HG02973 (cell line): ENCODE data around the gene ZNF148.
A peak's percentile ranks its signal among the peaks of the same experiment; 100 is the strongest.

ENCODE experiments used
- ATAC-seq: cut with Tn5 transposase; IDR thresholded peaks from one replicate; pipeline ENCODE4 v1.9.1; 2021; ENCODE audit warnings: moderate library complexity; ENCODE audit not compliant: unreplicated experiment

Gene ZNF148

GRCh38 chr3:125192190-125193035 lies 182.7 kb downstream of the ZNF148 start:
- peak; percentile 66 for ATAC-seq

DNA sequence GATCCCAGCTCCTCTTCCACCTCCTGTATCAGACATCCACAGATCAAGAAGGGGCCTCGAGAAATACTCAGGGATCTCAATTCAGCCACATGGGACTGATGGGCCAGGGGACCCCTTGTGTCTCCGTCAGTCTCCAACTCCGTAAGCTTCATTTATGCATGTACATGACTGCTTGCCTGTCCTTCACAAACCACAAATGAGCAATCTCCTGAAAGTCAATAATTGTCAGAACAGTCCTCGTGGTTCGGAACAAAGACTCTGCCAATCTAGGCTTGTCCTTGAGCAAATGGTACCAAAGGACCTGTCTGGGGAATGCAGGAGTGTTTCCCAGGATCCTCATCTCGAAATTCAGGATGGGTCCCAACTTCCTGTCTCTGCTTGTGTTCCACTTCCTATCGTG lies 183.4 kb downstream of the ZNF148 start:
- no peak for ATAC-seq

DNA sequence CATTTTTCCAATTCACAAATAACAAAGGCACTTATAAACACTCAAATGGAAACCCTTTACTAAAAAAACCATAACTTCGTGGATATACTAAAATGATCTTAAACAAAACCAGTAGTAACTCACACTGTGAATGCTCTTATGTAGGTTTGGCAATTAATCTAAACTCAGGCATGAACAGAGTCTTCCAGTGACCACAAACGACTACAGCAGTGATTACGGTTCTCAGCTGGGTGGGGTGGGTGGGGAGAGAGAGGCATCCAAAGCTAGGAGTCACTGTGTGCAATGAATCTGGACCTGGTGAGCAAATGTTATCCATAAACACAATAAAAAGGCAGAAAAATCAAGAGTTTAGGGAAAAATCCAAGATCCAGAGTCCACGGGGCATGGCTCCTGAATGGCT lies 183.9 kb downstream of the ZNF148 start:
- ATAC-seq: no peak

DNA sequence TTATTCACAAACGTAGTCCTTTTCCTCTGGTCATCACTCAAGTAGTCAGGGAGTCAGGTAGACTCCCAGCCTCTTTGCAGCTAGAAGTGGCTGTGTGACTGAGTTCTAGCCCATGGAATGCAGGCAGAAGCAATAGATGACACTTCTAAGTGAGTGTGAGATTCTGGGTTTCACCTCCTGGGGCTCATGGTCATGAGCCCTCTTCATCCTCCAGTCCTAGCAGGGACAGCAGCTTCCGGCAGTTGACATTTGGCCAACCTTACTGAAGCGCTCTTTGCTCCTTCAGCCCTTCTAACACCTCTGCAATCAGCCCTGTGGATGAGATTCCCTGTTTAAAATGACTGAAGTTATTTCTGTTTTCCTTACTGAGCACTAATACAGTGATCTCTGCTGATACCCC lies 184.3 kb downstream of the ZNF148 start:
- ATAC-seq: no peak

GRCh38 chr3:125189378-125190165 lies 185.6 kb downstream of the ZNF148 start:
- ATAC-seq: no peak

DNA sequence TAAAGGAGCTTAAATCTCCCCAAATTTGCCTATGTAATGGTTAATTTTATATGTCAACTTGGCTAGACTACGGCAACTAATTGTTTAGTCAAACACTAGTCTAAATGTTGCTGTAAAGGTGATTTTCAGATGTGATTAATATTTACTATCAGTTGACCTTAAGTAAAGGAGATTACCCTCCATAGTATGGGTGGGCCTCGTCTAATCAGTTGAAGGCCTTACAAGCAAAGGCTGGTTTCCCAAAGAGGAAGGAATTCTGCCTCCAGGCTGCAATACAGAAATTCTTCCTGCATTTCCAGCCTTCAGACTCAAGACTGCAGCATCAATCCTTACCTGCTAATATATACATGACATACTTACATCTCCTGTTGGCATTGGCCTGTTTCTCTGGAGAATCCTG lies 186.2 kb downstream of the ZNF148 start:
- ATAC-seq: no peak

DNA sequence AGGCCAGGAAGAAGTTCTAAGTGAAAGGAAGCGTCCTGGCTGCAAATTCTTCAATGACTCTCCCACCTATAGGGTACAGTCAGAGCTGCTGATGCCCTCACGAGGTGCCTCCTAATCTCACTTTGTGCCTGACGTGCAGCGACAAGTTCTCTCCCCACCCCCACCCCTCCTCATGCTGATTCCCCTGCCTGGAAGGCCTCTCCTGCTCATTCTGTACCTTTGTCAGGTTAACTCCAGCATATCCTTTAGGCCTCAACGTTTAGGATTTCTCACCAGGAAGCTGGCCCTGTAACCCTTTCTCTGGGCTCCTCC lies 187.6 kb downstream of the ZNF148 start:
- ATAC-seq: no peak

- ATAC-seq: no peak
Observed at GRCh38 chr3:125186800-125187598, 188.1 kb downstream of the ZNF148 start.

DNA sequence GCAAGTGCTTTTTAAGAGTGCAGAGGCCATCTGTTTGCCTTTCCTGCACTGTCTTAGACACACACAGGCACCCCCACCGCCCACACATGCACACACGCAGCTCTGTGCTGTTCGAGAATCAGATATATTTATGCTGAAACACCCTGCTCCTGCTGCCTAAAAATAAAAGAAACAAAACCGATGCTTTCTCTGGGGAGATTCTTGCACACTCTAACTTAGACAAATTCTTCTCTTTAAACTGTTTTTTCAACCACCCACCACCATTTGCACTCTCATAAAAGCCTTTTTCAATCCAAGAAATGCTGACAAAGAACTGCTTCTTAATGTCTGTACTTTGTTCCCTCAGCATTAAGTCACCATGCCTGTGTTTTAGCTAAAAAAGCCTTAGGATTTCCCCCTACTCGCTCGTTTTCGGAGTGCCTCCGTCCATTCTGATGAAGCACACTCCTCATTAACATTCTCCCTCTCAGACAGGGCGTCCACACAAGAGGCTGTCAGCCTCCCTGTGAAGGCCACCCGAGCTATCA lies 188.8 kb downstream of the ZNF148 start:
- no peak for ATAC-seq

DNA sequence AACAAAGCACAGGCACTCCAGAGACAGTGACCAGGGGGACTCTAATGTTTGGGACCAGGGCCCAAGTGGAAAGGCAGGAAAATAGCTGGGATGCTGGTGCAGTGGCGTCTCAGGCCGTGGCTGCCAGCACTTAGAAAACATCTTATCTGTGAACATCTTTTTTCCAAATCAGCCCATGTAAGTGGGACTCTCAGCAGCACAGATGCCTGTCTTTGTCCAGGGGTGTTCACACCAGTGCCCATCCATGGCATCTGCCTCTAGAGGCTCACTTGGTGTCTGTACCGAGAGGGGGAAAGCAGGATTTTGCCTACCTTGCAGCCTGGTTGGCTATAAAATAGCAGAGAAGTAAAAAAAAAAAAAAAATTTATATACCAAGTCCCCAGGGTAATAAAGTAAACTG lies 189.3 kb downstream of the ZNF148 start:
- no peak for ATAC-seq

DNA sequence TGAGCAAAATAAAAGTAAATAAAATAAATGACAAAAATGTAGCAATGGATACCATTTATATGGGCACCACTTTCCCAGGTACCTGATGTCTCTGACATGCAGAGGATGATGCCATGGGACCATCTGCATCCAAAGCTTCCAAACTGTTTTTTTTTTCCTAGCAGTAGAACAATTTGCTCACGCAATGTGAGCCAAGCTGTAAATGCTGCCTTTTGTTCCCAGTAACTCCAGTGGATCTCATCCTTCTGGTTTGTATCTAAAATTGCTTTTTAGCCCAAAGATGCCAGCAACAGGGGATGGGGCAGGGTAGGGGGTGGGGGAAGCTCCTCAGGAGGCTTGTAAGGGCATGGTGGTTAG lies 195.3 kb downstream of the ZNF148 start:
- ATAC-seq: no peak

GRCh38 chr3:125179143-125179883 lies 195.8 kb downstream of the ZNF148 start:
- ATAC-seq: peak; percentile 63

GRCh38 chr3:125177746-125178145 lies 197.4 kb downstream of the ZNF148 start:
- ATAC-seq: no peak
